Measurements from ENCODE around the gene PDE4A. TPM values are rescaled to one million over a fixed set of nuclear protein-coding genes. Genes with fewer than 3 reads are reported as not detected.

The PDE4A gene
- total and polyA plus RNA-seq, 2 of the 13 experiments (the other 11 are each of a cell fraction or from before 2014, with no cell fraction given): 1.1 to 4.1 TPM

DNA sequence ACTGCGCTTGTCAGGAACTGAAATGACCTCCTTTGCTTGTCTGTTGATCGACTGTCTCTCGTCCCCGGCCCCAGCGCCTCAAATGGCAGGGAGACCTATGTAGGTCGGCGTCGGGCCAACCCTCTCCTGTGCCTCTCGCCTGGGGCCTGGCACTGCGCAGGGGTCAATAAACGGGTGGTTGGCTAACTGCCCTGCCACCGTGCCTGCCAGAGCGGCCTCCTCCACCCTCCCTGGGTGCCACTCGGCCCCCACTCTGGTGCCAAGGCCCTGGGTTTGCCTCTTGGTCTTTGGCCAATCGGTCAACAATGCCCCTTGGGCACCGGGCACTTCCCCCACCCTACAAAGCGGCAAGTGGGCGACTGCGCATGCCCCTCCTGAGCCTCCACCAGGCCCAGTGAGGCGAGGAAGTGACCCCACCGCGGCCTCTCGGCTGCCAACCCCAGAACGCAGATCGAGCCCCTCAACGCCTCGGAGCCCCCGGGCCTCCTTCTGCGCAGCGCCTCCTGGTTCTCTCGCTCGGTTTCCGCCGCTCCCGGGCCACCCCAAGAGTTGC, 81.7 kb downstream of the PDE4A start (continued):
- TF ChIP-seq POLR2G (IDR thresholded peaks at IDR 0.05; ENCODE audit: low read depth, low read length) (no peak), NPAS2 (CRISPR knock-in tag; IDR thresholded peaks at IDR 0.05; ENCODE audit: borderline replicate concordance) (no peak), ZNF792 (CRISPR knock-in tag; IDR thresholded peaks at IDR 0.05) (peak; percentile 43; the same call in 1 of the 2 replicates), ZFY (CRISPR knock-in tag; IDR thresholded peaks at IDR 0.05) (no peak), ZC3H13 (CRISPR knock-in tag; IDR thresholded peaks at IDR 0.05) (no peak), MAZ (IDR thresholded peaks at IDR 0.05; ENCODE audit: borderline replicate concordance, low read depth, low read length) (no peak), MAZ (CRISPR knock-in tag; IDR thresholded peaks at IDR 0.05; ENCODE audit: low read depth) (no peak), HDAC2 (CRISPR knock-in tag; IDR thresholded peaks at IDR 0.05) (0 out of 2 replicates have a peak, but pooled peaks have one; percentile 7), ZNF589 (CRISPR knock-in tag; conservative IDR thresholded peaks at IDR 0.05) (no peak), ZKSCAN1 (IDR thresholded peaks at IDR 0.05; ENCODE audit: low read length) (no peak), AGO1 (IDR thresholded peaks at IDR 0.05; ENCODE audit: low read depth, low read length, poor library complexity, severe bottlenecking) (no peak), CHD4 (IDR thresholded peaks at IDR 0.05; ENCODE audit: borderline replicate concordance, low read length) (no peak), ZNF713 (CRISPR knock-in tag; IDR thresholded peaks at IDR 0.05) (no peak), PPARG (CRISPR knock-in tag; conservative IDR thresholded peaks at IDR 0.05) (no peak), NAIF1 (CRISPR knock-in tag; IDR thresholded peaks at IDR 0.05; ENCODE audit: borderline replicate concordance) (no peak), ZNF20 (CRISPR knock-in tag; IDR thresholded peaks at IDR 0.05) (no peak), RBM22 (optimal IDR thresholded peaks at IDR 0.05; ENCODE audit: low read length) (no peak), CBX5 (CRISPR knock-in tag; IDR thresholded peaks at IDR 0.05; ENCODE audit: borderline replicate concordance) (no peak; the same call in 1 of the 2 replicates)
- TF ChIP-seq, protein P1, sequence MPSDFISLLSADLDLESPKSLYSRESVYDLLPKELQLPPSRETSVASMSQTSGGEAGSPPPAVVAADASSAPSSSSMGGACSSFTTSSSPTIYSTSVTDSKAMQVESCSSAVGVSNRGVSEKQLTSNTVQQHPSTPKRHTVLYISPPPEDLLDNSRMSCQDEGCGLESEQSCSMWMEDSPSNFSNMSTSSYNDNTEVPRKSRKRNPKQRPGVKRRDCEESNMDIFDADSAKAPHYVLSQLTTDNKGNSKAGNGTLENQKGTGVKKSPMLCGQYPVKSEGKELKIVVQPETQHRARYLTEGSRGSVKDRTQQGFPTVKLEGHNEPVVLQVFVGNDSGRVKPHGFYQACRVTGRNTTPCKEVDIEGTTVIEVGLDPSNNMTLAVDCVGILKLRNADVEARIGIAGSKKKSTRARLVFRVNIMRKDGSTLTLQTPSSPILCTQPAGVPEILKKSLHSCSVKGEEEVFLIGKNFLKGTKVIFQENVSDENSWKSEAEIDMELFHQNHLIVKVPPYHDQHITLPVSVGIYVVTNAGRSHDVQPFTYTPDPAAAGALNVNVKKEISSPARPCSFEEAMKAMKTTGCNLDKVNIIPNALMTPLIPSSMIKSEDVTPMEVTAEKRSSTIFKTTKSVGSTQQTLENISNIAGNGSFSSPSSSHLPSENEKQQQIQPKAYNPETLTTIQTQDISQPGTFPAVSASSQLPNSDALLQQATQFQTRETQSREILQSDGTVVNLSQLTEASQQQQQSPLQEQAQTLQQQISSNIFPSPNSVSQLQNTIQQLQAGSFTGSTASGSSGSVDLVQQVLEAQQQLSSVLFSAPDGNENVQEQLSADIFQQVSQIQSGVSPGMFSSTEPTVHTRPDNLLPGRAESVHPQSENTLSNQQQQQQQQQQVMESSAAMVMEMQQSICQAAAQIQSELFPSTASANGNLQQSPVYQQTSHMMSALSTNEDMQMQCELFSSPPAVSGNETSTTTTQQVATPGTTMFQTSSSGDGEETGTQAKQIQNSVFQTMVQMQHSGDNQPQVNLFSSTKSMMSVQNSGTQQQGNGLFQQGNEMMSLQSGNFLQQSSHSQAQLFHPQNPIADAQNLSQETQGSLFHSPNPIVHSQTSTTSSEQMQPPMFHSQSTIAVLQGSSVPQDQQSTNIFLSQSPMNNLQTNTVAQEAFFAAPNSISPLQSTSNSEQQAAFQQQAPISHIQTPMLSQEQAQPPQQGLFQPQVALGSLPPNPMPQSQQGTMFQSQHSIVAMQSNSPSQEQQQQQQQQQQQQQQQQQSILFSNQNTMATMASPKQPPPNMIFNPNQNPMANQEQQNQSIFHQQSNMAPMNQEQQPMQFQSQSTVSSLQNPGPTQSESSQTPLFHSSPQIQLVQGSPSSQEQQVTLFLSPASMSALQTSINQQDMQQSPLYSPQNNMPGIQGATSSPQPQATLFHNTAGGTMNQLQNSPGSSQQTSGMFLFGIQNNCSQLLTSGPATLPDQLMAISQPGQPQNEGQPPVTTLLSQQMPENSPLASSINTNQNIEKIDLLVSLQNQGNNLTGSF (CRISPR knock-in tag; IDR thresholded peaks at IDR 0.05): no peak
- TF ChIP-seq, protein P2, sequence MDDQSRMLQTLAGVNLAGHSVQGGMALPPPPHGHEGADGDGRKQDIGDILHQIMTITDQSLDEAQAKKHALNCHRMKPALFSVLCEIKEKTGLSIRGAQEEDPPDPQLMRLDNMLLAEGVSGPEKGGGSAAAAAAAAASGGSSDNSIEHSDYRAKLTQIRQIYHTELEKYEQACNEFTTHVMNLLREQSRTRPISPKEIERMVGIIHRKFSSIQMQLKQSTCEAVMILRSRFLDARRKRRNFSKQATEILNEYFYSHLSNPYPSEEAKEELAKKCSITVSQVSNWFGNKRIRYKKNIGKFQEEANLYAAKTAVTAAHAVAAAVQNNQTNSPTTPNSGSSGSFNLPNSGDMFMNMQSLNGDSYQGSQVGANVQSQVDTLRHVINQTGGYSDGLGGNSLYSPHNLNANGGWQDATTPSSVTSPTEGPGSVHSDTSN (CRISPR knock-in tag; IDR thresholded peaks at IDR 0.05; ENCODE audit: borderline replicate concordance): no peak
- TF ChIP-seq, protein P3, sequence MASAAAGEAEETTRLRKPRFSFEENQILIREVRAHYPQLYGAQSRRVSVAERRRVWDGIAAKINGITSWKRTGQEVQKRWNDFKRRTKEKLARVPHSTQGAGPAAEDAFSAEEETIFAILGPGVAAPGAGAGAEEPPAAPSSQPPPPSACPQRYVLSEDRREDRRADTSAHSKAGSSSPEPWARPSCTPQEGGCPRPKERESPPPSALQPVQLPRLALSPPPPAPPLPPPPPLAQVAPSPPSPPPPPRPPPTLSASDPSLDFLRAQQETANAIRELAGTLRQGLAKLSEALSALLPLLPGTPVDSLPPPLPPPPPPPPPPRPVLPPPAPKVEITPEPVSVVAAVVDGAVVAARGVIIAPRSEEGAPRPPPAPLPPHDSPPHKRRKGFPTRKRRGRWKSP (CRISPR knock-in tag; IDR thresholded peaks at IDR 0.05): 0 out of 2 replicates have a peak, but pooled peaks have one; percentile 13
- TF ChIP-seq, protein P4, sequence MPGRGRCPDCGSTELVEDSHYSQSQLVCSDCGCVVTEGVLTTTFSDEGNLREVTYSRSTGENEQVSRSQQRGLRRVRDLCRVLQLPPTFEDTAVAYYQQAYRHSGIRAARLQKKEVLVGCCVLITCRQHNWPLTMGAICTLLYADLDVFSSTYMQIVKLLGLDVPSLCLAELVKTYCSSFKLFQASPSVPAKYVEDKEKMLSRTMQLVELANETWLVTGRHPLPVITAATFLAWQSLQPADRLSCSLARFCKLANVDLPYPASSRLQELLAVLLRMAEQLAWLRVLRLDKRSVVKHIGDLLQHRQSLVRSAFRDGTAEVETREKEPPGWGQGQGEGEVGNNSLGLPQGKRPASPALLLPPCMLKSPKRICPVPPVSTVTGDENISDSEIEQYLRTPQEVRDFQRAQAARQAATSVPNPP (CRISPR knock-in tag; IDR thresholded peaks at IDR 0.05): no peak
